ENCODE measurements around the gene QSOX1. TPM values are rescaled to one million over a fixed set of nuclear protein-coding genes. Genes with fewer than 3 reads are reported as not detected.

QSOX1 gene
- total and polyA plus RNA-seq, 2 donors (not counting 3 experiments of a cell fraction or from before 2014, with no cell fraction given): 256 to 415 TPM

- ChIA-PET POLR2A (no interaction called here), CTCF (interaction anchor here (0.6 to 8.9 kb wide), 42 partner anchors 9 to 592 kb away, joined by 3 to 177 read pairs (median 5); partner anchors contain the start of genes QSOX1 and TOR1AIP1)
- TF ChIP-seq FOS (IDR thresholded peaks at IDR 0.05; ENCODE audit: borderline replicate concordance, insufficient read depth, low read length) (no peak), MAX (IDR thresholded peaks at IDR 0.05; ENCODE audit: insufficient read depth, insufficient read length) (no peak), EZH2 (IDR thresholded peaks at IDR 0.05; ENCODE audit: borderline replicate concordance, low read depth, low read length, severe bottlenecking) (no peak), GATA2 (IDR thresholded peaks at IDR 0.05; ENCODE audit: insufficient read depth, insufficient read length, low read depth, low read length) (no peak), CTCF (IDR thresholded peaks at IDR 0.05; ENCODE audit: extremely low read depth in 1 of 2, insufficient read depth in 1 of 2, low read depth in 1 of 2, low read length in 2 of 2) (peak; percentile 91 to 93), JUN (IDR thresholded peaks at IDR 0.05; ENCODE audit: borderline replicate concordance, insufficient read depth, insufficient read length, low read depth) (no peak)
- peak; percentile 88 for FAIRE-seq
- DNase-seq (ENCODE audit: low read depth, low spot score): peak; percentile 64
- Histone ChIP-seq H4K20me1 (replicated peaks; ENCODE audit: control insufficient read depth, extremely low read depth, insufficient read depth, low read length) (no peaks in the 10 kb centered on the region), H3K9me3 (replicated peaks; ENCODE audit: control insufficient read depth, insufficient read depth, low read length) (no peaks in the 10 kb centered on the region), H3K27ac (ENCODE audit: insufficient read depth, low read depth, low read length) (no peak overlapping the region), H3K9ac (replicated peaks; ENCODE audit: extremely low read depth, insufficient read depth, low read length) (no peak overlapping the region), H3K4me2 (ENCODE audit: insufficient read depth, low read length) (no peak overlapping the region), H2AFZ (ENCODE audit: low read depth, low read length) (no peak overlapping the region), H3K9me1 (replicated peaks; ENCODE audit: control insufficient read depth, extremely low read depth, insufficient read depth, low read length) (no peaks in the 10 kb centered on the region), H3K79me2 (ENCODE audit: control insufficient read depth, insufficient read depth, low read length) (no peaks in the 10 kb centered on the region), H3K4me3 (replicated peaks in 1 of 3; ENCODE audit: insufficient read depth in 1 of 3, low read depth in 1 of 3, low read length in 3 of 3) (no peak overlapping the region), H3K36me3 (ENCODE audit: control insufficient read depth in 2 of 2, extremely low read depth in 1 of 2, insufficient read depth in 2 of 2, low read length in 2 of 2) (peaks cover 8 to 10% of the 10 kb centered on the region in 2 experiments), H3K4me1 (ENCODE audit: control insufficient read depth, extremely low read depth, insufficient read depth, low read length) (no peaks in the 10 kb centered on the region), H3K27me3 (ENCODE audit: control insufficient read depth in 2 of 2, insufficient read depth in 2 of 2, low read length in 2 of 2) (no peaks in the 10 kb centered on the region)
- BruUV-seq (replicated peaks): no TSS peak
- intact Hi-C loops (cut with micrococcal nuclease) (loop anchor here (1.0 to 2.0 kb wide), 3 partner anchors 311 to 472 kb away; no protein-coding TSS in a partner anchor), dilution Hi-C loops (cut with MboI; ENCODE audit: extremely low pct_ligation_motif_present, low sequenced_read_pairs) (no loop called here)
These were observed 24.0 kb downstream of the QSOX1 start for GRCh38 chr1:180178511-180179161.

Measured in endothelial cell of umbilical vein (primary cell).